GM19452 (cell line): ENCODE data around the gene CLINT1.

Experiments used
- ATAC-seq: cut with Tn5 transposase; IDR thresholded peaks from one replicate; pipeline ENCODE4 v1.9.1; 2021; ENCODE audit not compliant: unreplicated experiment

CLINT1 gene

GRCh38 chr5:157821405-157821804, 37.5 kb downstream of the CLINT1 start:
- ATAC-seq = no peak

GRCh38 chr5:157820593-157821252, 38.2 kb downstream of the CLINT1 start:
- ATAC-seq = no peak

GRCh38 chr5:157819502-157820115, 39.3 kb downstream of the CLINT1 start:
- no peak for ATAC-seq

GRCh38 chr5:157818368-157818767, 40.6 kb downstream of the CLINT1 start:
- ATAC-seq = no peak

GRCh38 chr5:157817928-157818327, 41.0 kb downstream of the CLINT1 start:
- ATAC-seq = no peak

GRCh38 chr5:157817387-157817702, 41.6 kb downstream of the CLINT1 start:
- no peak for ATAC-seq

GRCh38 chr5:157816682-157817386, 42.1 kb downstream of the CLINT1 start:
- no peak for ATAC-seq

GRCh38 chr5:157812086-157812485, 46.9 kb downstream of the CLINT1 start:
- no peak for ATAC-seq

- no peak for ATAC-seq
These were observed 50.9 kb downstream of the CLINT1 start for GRCh38 chr5:157808043-157808442.

- no peak for ATAC-seq
These were observed 56.2 kb downstream of the CLINT1 start for GRCh38 chr5:157802736-157803135.

GRCh38 chr5:157800137-157800536, 58.8 kb downstream of the CLINT1 start:
- ATAC-seq = no peak

- ATAC-seq = no peak
These were observed 59.4 kb downstream of the CLINT1 start for GRCh38 chr5:157799578-157799977.

GRCh38 chr5:157793301-157793700, 65.6 kb downstream of the CLINT1 start:
- ATAC-seq = no peak

- ATAC-seq = no peak
These were observed 73.1 kb downstream of the CLINT1 start for GRCh38 chr5:157785801-157786200.

- ATAC-seq = no peak
These were observed 79.7 kb downstream of the CLINT1 start for GRCh38 chr5:157779221-157779620.

- no peak for ATAC-seq
These were observed 80.7 kb downstream of the CLINT1 start for GRCh38 chr5:157778121-157778805.

- no peak for ATAC-seq
These were observed 86.8 kb downstream of the CLINT1 start for GRCh38 chr5:157772127-157772526.

GRCh38 chr5:157770665-157771064, 88.3 kb downstream of the CLINT1 start:
- no peak for ATAC-seq

- no peak for ATAC-seq
These were observed 91.3 kb downstream of the CLINT1 start for GRCh38 chr5:157767689-157768088.

GRCh38 chr5:157766902-157767301, 92.0 kb downstream of the CLINT1 start:
- ATAC-seq = no peak

GRCh38 chr5:157766442-157766841, 92.5 kb downstream of the CLINT1 start:
- no peak for ATAC-seq

GRCh38 chr5:157764531-157764930, 94.4 kb downstream of the CLINT1 start:
- ATAC-seq = no peak
